ENCODE measurements around the gene RIMBP2.

Gene RIMBP2

GRCh38 chr12:130625201-130625600, 90.9 kb downstream of the RIMBP2 start:
- no peak for DNase-seq

- DNase-seq, result no peak
These were observed 93.3 kb downstream of the RIMBP2 start for GRCh38 chr12:130622803-130623202.

DNA sequence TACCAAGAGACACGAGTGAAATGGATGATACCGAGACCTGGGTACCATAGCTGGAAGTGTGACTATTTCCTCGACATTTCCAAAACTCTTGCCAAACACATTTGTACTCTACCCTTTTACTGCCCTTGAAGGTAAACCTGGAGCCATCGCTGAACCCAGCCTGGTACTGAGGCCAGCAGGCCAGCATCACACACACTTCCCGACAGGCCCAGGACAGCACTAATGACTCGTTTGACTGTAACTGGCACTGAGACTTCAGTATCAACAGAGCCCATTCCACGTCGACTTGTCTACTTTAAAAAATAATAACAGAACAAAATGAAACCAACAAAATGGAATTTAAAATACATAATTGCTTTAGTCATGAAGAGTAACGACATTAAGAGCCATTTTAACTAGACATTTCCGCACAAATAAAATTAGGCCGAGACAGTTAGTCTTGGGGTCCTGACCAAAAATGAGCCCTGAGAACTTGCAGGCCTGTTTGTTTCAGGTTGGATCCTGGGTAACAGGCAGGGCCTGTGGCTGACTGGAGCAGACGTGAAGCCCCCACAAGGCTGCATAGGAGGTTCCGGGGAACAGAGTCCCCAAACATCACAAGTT, 94.3 kb downstream of the RIMBP2 start:
- DNase-seq, result no peak

- no peak for DNase-seq
These were observed 95.3 kb downstream of the RIMBP2 start for GRCh38 chr12:130620756-130621155.

DNA sequence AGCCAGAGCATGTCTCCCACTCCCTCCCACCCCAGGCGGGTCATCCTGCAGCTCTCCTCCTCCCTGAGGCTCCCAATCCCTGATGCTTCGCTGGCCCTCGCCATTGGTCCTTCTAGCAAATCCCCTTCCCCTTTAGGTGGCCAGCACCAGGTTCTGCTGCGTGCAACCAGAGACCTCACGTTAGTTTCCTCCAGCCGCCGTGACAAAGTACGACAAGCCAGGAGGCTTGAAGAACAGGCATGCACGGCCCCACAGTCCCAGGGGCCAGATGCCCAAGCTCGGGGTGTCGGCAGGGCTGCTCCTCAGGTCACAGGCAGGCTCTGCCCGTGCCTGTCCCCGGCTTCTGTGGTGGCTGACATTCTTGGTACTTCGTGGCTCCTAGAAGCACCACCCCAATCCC, 95.8 kb downstream of the RIMBP2 start:
- DNase-seq, result no peak

GRCh38 chr12:130619385-130620001, 96.6 kb downstream of the RIMBP2 start:
- no peak for DNase-seq

DNA sequence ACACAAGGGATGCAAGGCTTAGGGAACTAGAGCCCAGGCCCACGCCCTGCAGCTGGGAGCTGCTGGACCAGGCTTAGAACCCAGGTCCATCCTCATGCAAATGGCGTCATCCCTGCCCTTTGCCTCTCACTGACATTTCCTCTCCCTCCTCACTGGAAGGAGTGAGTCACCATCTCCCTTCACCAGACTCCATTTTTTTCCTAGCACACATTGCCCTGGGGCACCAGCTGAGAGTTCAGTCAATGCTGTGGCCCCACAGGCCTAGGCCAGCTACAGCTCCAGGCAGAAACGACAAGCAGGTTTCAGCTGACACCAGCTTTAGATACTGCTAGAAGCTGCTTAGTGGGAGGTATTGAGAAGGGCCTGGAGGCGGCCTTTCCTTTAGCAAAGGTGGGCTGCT, 98.9 kb downstream of the RIMBP2 start:
- DNase-seq, result no peak

- no peak for DNase-seq
These were observed 100.2 kb downstream of the RIMBP2 start for GRCh38 chr12:130615861-130616345.

DNA sequence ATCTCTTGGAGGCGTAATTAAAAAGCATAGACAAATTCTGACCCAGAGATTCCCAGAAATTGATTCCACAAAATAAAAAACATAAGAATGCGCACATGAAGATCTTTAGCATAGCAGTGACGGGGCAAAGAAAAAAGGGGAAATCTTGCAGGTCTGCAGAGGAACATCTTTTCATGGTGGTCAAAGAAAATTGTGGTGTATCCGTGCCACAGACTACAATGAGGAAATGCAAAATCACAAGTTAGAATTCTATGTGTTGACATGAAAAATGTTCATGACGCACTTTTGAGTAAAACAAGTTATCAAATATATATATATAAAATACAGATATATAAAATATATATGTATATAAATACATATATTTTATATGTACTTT, 101.6 kb downstream of the RIMBP2 start:
- DNase-seq, result no peak

- no peak for DNase-seq
These were observed 102.1 kb downstream of the RIMBP2 start for GRCh38 chr12:130613831-130614529.

DNA sequence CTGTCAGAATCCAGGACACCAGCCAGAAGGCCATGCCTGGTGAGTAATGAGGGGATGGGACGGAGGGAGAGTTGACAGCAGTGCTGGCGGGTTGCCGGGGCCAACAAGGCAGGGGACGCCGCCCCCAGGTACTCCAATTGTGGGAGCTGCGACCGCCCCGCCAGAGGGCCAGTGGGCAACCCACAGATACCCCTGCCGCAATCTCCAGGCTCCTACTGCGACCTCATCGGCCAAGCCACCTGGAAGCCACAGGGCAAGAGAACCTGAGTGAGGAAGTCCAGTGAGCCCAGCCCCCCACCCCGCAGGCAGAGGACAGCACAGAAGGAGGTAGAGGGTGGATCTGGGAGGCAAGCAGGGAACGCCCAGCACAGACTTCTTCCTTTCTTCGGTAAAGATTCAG, 103.0 kb downstream of the RIMBP2 start:
- no peak for DNase-seq

DNA sequence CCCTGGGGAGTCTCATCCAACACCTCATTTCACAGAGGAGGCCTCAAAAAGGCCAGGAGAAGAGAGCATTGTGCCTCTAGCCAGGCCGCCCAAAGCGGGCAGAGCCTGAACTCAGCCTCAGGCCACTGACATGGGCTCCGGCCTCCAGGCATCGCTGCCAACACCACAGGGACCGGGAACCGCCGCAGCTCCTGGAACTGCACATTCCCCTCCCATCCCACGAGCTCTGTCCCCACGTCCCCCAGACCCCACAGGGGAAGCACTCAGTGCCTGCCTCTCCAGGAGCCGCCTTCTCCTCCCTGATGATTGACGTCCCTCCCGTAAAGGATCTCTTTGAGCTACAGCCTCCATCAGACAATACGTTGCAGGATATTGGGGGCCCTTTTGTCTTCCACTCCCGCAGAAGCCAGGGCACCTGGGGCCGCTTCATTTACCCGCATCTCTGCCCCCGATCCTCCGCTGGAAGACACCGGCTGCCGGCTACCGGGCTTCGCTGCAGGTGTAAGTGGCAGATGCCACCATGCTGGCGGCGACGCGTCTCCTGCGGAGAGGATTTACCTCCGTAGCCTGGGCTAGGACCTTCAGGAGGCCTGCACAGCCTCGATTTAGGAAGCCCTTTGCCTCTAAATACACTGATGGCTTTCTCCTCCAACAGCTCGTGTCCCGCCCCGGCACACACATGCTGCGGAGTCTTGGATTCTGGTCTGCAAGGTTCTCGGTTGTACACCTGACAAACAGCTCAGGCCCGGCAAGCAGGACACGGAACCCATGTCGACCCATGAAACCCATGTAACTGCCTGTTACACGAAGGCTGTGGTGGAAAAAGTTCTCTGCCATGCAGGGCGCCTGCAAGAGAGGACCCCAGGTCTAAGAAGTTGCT, 104.8 kb downstream of the RIMBP2 start:
- DNase-seq, result no peak

DNA sequence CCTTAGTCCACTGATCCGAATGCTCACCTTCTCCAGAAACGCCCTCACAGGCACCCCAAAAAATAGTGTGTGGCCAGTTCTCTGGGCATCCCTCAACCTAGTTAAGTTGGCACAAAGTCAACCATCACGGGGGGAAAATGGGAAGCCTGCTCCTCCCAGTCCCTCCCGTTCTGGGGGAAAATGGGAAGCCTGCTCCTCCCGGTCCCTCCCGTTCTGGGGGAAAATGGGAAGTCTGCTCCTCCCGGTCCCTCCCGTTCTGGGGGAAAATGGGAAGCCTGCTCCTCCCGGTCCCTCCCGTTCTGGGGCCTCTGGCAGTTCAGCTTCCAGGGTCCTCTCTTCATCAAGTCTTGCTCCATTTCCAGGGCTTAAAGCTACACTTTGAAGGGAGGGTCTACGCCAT, 106.1 kb downstream of the RIMBP2 start:
- DNase-seq, result no peak

- no peak for DNase-seq
These were observed 107.3 kb downstream of the RIMBP2 start for GRCh38 chr12:130608831-130609230.

DNA sequence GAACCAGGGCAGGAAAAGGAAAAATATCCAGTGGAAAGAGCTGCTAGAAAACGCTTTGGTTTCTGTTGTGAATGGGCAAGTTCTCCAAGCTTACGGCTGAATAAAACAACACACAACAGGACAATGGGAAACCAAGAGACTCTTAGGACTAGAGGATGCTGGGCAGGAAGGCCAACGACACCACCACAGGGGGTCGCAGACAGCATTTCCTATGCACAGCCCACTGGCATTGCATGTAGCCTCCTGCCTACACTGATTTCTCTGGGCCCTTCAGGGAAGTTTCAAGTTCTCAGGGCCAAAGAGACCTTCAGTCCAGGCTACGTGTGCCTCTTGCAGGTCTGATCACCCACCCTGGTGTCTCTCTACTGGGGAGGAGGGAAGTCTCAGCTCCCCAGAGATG, 108.0 kb downstream of the RIMBP2 start:
- no peak for DNase-seq

GRCh38 chr12:130606231-130606630, 109.9 kb downstream of the RIMBP2 start:
- no peak for DNase-seq

GRCh38 chr12:130603396-130603965, 112.6 kb downstream of the RIMBP2 start:
- DNase-seq, result no peak

- DNase-seq, result no peak
These were observed 113.8 kb downstream of the RIMBP2 start for GRCh38 chr12:130602251-130602650.

DNA sequence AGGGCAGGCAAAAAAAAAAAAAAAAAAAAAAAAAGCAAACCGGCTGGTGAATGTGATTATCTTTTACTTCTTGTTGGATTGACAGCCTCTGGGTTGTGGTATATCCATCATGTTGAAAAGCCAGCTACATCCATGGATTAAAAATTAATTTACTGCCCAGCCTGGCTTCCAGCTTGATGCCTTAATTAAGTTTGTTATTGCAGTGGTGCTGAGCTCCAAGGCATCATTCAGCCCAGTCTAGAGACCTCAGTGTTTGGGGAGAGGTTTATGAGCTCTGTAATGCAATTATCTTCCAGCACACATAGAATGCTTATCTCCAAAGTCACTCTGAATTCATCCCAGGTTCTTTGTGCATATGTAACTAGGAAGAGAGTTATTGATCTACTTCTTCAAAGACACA, 114.8 kb downstream of the RIMBP2 start:
- no peak for DNase-seq

- no peak for DNase-seq
These were observed 119.9 kb downstream of the RIMBP2 start for GRCh38 chr12:130596241-130596640.

DNA sequence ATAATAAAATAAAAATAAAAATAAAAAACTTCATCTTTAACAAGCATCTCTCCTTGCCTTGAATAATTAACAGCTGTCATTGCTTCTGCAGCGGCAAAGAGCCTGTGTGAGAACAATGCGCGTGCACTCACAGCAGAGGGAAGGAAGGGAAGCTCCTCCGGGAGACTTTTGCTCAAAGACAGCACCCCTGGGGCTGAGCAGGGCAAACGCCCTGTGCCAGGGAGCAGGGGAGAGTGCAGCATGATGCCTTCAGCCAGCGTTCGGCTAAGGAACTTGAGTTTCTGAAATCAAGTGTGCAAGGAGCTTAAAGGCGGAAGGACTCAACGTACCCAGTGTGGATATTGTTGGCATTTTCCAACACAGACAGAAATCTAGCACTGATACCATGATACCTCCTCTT, 120.5 kb downstream of the RIMBP2 start:
- no peak for DNase-seq

- no peak for DNase-seq
These were observed 123.0 kb downstream of the RIMBP2 start for GRCh38 chr12:130593056-130593455.

DNA sequence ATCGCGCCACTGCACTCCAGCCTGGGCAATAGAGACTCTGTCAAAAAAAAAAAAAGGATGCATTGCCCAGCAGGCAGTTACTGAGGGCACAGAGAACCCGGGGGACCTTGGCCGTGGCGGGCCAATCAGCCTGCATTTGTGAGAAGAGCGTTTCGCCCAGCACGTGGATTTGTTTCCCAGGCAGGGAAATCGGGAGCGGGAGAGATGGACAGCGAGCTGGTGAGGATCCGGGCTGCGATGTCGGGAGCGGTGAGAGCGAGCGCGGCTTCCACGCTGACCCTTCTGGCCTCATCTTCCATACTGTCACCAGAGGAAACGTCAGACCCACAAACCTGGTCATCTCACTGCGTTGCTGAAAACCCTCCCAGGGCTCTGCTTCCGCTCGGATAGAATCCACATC, 123.5 kb downstream of the RIMBP2 start:
- no peak for DNase-seq
